Mesothelial cell of epicardium (in vitro differentiated cells): ENCODE results near the gene SLC29A4. TPM values are rescaled to one million over a fixed set of nuclear protein-coding genes. Genes with fewer than 3 reads are reported as not detected.
"Not testable (repeated sequence)": the region's sequence is repeated elsewhere in the genome, so short reads cannot be mapped to it uniquely, and the experiment has no call there.

Source experiments
- DNase-seq, 2 experiments: peaks; one replicate each; pipeline ENCODE4 v3.0.0; 2021; ENCODE audit warnings: low spot score in 2 of 2; ENCODE audit not compliant: unreplicated experiment in 2 of 2
- H3K27ac Mint-ChIP-seq: 2 replicates; pipeline ENCODE4 v1.8.0; 2021; ENCODE audit warnings: mixed read lengths
- H3K27me3 Mint-ChIP-seq: 2 replicates; pipeline ENCODE4 v1.8.0; 2021; ENCODE audit warnings: low read depth, mixed read lengths
- H3K36me3 Mint-ChIP-seq: 2 replicates; pipeline ENCODE4 v1.8.0; 2021; ENCODE audit warnings: mixed read lengths
- H3K4me1 Mint-ChIP-seq: 2 replicates; pipeline ENCODE4 v1.8.0; 2021; ENCODE audit warnings: mixed read lengths
- H3K4me3 Mint-ChIP-seq: 2 replicates; pipeline ENCODE4 v1.8.0; 2021; ENCODE audit warnings: mild to moderate bottlenecking, moderate library complexity, mixed read lengths
- H3K9me3 Mint-ChIP-seq: 2 replicates; pipeline ENCODE4 v1.8.0; 2021; ENCODE audit warnings: mixed read lengths
- CTCF ChIP-seq: fragments of 200-600 bp; sonication (generic); IDR thresholded peaks from one replicate; pipeline ENCODE4 v1.5.0; 2021; ENCODE audit warnings: antibody characterized with exemption; ENCODE audit not compliant: unreplicated experiment
- total RNA-seq: library from RNA; stranded (reverse); gene quantifications from 3 replicates; pipeline ENCODE4 v1.2.1, GENCODE V29; 2021

SLC29A4 gene
- total RNA-seq, 1 donor from 2014 or later, result 37.9 TPM

GRCh38 chr7:5266191-5267028, 16.3 kb upstream of the SLC29A4 start:
- no peaks in the 10 kb centered on the region for H3K36me3 Mint-ChIP-seq
- H3K4me1 Mint-ChIP-seq, result no peaks in the 10 kb centered on the region
- no peak for TF ChIP-seq CTCF
- no peak for DNase-seq
- H3K27me3 Mint-ChIP-seq, result peaks cover 3% of the 10 kb centered on the region
- no peak overlapping the region for H3K27ac Mint-ChIP-seq
- H3K9me3 Mint-ChIP-seq, result no peaks in the 10 kb centered on the region
- H3K4me3 Mint-ChIP-seq, result no peak overlapping the region

- not testable (repeated sequence) for H3K36me3 Mint-ChIP-seq, H3K4me3 Mint-ChIP-seq, H3K9me3 Mint-ChIP-seq, DNase-seq, H3K27ac Mint-ChIP-seq, H3K4me1 Mint-ChIP-seq, H3K27me3 Mint-ChIP-seq
These were observed 14.9 kb upstream of the SLC29A4 start for GRCh38 chr7:5267829-5268228.

GRCh38 chr7:5269992-5270657, 12.6 kb upstream of the SLC29A4 start:
- not testable (repeated sequence) for H3K4me1 Mint-ChIP-seq, H3K36me3 Mint-ChIP-seq, H3K4me3 Mint-ChIP-seq

GRCh38 chr7:5270788-5271187, 12.0 kb upstream of the SLC29A4 start:
- H3K36me3 Mint-ChIP-seq, result no peaks in the 10 kb centered on the region
- peaks cover 8% of the 10 kb centered on the region for H3K27me3 Mint-ChIP-seq
- no peaks in the 10 kb centered on the region for H3K9me3 Mint-ChIP-seq
- H3K4me1 Mint-ChIP-seq, result peaks cover 2% of the 10 kb centered on the region
- no peak for TF ChIP-seq CTCF
- peak overlapping the region; percentile 39 for H3K27ac Mint-ChIP-seq
- H3K4me3 Mint-ChIP-seq, result no peak overlapping the region
- DNase-seq, result no peak

More at GRCh38 chr7:5269992-5270657, 12.6 kb upstream of the SLC29A4 start:
- not testable (repeated sequence) for H3K9me3 Mint-ChIP-seq, DNase-seq, H3K27me3 Mint-ChIP-seq, H3K27ac Mint-ChIP-seq

GRCh38 chr7:5273831-5274405, 8.8 kb upstream of the SLC29A4 start:
- H3K4me3 Mint-ChIP-seq, H3K36me3 Mint-ChIP-seq, H3K4me1 Mint-ChIP-seq, H3K27ac Mint-ChIP-seq, H3K9me3 Mint-ChIP-seq, DNase-seq: not testable (repeated sequence)
- peaks cover 10% of the 10 kb centered on the region for H3K27me3 Mint-ChIP-seq

GRCh38 chr7:5274441-5274840, 8.3 kb upstream of the SLC29A4 start:
- no peak for DNase-seq
- Mint-ChIP-seq H3K9me3 (no peaks in the 10 kb centered on the region), H3K4me3 (no peak overlapping the region), H3K36me3 (no peaks in the 10 kb centered on the region), H3K27ac (no peak overlapping the region), H3K27me3 (peaks cover 8% of the 10 kb centered on the region), H3K4me1 (peaks cover 2% of the 10 kb centered on the region)
- TF ChIP-seq CTCF, result no peak

- peaks cover 12% of the 10 kb centered on the region for H3K27me3 Mint-ChIP-seq
- H3K9me3 Mint-ChIP-seq, H3K36me3 Mint-ChIP-seq, H3K27ac Mint-ChIP-seq, DNase-seq, H3K4me1 Mint-ChIP-seq, H3K4me3 Mint-ChIP-seq: not testable (repeated sequence)
These were observed 7.7 kb upstream of the SLC29A4 start for GRCh38 chr7:5274985-5275431.

GRCh38 chr7:5275510-5275909, 7.2 kb upstream of the SLC29A4 start:
- H3K27me3 Mint-ChIP-seq, result peaks cover 12% of the 10 kb centered on the region
- DNase-seq, H3K9me3 Mint-ChIP-seq, H3K4me3 Mint-ChIP-seq, H3K27ac Mint-ChIP-seq, H3K36me3 Mint-ChIP-seq, H3K4me1 Mint-ChIP-seq: not testable (repeated sequence)

- peaks cover 12% of the 10 kb centered on the region for H3K27me3 Mint-ChIP-seq
- not testable (repeated sequence) for DNase-seq, H3K36me3 Mint-ChIP-seq, H3K27ac Mint-ChIP-seq, H3K4me3 Mint-ChIP-seq, H3K9me3 Mint-ChIP-seq, H3K4me1 Mint-ChIP-seq
These were observed 6.6 kb upstream of the SLC29A4 start for GRCh38 chr7:5276123-5276522.
